ENCODE results near the gene UNC45B. TPM values are rescaled to one million over a fixed set of nuclear protein-coding genes. Genes with fewer than 3 reads are reported as not detected.

UNC45B gene
- polyA plus RNA-seq, 1 donor from 2014 or later: not detected

DNA sequence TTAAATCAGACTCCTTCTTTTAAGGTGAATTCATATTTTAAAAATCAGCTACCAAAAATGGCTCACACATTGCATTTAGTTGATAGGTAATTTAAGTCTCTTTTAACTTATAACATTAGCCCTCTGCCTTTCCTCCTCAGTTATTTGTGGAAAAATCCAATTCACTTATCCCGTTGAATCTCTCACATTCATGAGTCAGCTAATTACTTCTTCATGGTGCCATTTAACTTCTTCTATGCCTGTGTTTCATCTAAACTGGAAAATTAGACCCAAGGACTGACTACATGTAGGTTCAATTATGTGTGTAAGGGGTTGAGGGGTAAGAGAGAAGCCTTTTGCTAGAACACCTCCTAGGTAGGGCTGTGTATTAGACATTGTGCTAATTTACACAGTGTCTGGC is 76.8 kb downstream of the UNC45B start:
- Histone ChIP-seq H3K9me3 (ENCODE audit: low read length) (no peaks in the 10 kb centered on the region), H3K9me2 (ENCODE audit: insufficient read depth, low read length) (no peaks in the 10 kb centered on the region), H3K27ac (ENCODE audit: low read length) (no peak overlapping the region), H3K9ac (ENCODE audit: low read length) (no peak overlapping the region), H4K20me1 (ENCODE audit: insufficient read depth) (no peaks in the 10 kb centered on the region), H3K4me2 (ENCODE audit: low read length) (no peak overlapping the region), H3K27me3 (ENCODE audit: insufficient read depth, low read depth, low read length) (no peaks in the 10 kb centered on the region), H3K4me3 (ENCODE audit: low read length) (no peak overlapping the region), H2AFZ (ENCODE audit: low read depth, low read length) (no peak overlapping the region), H3F3A (ENCODE audit: insufficient read depth, low read length, poor library complexity, severe bottlenecking) (no peaks in the 10 kb centered on the region), H3K36me3 (ENCODE audit: insufficient read depth, low read length) (no peaks in the 10 kb centered on the region), H3K79me2 (replicated peaks; ENCODE audit: insufficient read depth, low read length) (no peaks in the 10 kb centered on the region)
- TF ChIP-seq RAD21 (conservative IDR thresholded peaks at IDR 0.05) (no peak), SMC3 (conservative IDR thresholded peaks at IDR 0.05; ENCODE audit: poor library complexity) (no peak), EP300 (conservative IDR thresholded peaks at IDR 0.05; ENCODE audit: poor library complexity, severe bottlenecking) (no peak), TAF1 (IDR thresholded peaks at IDR 0.05; ENCODE audit: low read depth) (no peak), REST (IDR thresholded peaks at IDR 0.05; ENCODE audit: borderline replicate concordance) (no peak), MXI1 (conservative IDR thresholded peaks at IDR 0.05; ENCODE audit: poor library complexity, severe bottlenecking) (no peak), EZH2 (IDR thresholded peaks at IDR 0.05; ENCODE audit: borderline replicate concordance, insufficient read depth, low read length, poor library complexity, severe bottlenecking) (no peak), POLR2AphosphoS5 (IDR thresholded peaks at IDR 0.05) (no peak)
- TF ChIP-seq, protein P1, sequence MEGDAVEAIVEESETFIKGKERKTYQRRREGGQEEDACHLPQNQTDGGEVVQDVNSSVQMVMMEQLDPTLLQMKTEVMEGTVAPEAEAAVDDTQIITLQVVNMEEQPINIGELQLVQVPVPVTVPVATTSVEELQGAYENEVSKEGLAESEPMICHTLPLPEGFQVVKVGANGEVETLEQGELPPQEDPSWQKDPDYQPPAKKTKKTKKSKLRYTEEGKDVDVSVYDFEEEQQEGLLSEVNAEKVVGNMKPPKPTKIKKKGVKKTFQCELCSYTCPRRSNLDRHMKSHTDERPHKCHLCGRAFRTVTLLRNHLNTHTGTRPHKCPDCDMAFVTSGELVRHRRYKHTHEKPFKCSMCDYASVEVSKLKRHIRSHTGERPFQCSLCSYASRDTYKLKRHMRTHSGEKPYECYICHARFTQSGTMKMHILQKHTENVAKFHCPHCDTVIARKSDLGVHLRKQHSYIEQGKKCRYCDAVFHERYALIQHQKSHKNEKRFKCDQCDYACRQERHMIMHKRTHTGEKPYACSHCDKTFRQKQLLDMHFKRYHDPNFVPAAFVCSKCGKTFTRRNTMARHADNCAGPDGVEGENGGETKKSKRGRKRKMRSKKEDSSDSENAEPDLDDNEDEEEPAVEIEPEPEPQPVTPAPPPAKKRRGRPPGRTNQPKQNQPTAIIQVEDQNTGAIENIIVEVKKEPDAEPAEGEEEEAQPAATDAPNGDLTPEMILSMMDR (IDR thresholded peaks at IDR 0.05; ENCODE audit: poor library complexity, severe bottlenecking): no peak

DNA sequence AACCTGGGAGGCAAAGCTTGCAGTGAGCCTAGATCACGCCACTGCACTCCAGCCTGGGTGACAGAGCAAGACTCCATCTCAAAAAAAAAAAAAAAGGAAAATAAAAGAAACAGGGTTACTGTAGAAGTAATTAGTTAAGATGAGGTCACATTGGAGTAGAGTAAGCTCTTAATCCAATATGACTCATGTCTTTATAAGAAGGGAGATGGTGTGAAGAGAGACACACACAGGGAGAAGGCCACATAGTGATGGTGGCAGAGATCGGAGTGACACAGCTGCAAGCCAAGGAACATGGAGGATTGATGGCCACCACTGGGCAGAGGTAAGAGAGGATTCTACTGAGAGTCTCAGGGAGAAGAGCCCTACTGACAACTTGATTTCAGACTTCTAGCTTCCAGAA is 79.9 kb downstream of the UNC45B start:
- Histone ChIP-seq H3K27me3 (ENCODE audit: insufficient read depth, low read depth, low read length) (no peaks in the 10 kb centered on the region), H3K36me3 (ENCODE audit: insufficient read depth, low read length) (no peaks in the 10 kb centered on the region), H3F3A (ENCODE audit: insufficient read depth, low read length, poor library complexity, severe bottlenecking) (no peaks in the 10 kb centered on the region), H4K20me1 (ENCODE audit: insufficient read depth) (no peaks in the 10 kb centered on the region), H3K9me2 (ENCODE audit: insufficient read depth, low read length) (no peaks in the 10 kb centered on the region), H2AFZ (ENCODE audit: low read depth, low read length) (no peak overlapping the region), H3K9me3 (ENCODE audit: low read length) (no peaks in the 10 kb centered on the region), H3K9ac (ENCODE audit: low read length) (no peak overlapping the region), H3K27ac (ENCODE audit: low read length) (no peak overlapping the region), H3K4me3 (ENCODE audit: low read length) (no peak overlapping the region), H3K4me2 (ENCODE audit: low read length) (no peak overlapping the region), H3K79me2 (replicated peaks; ENCODE audit: insufficient read depth, low read length) (no peaks in the 10 kb centered on the region)
- TF ChIP-seq EP300 (conservative IDR thresholded peaks at IDR 0.05; ENCODE audit: poor library complexity, severe bottlenecking) (no peak), SMC3 (conservative IDR thresholded peaks at IDR 0.05; ENCODE audit: poor library complexity) (no peak), REST (IDR thresholded peaks at IDR 0.05; ENCODE audit: borderline replicate concordance) (no peak), RAD21 (conservative IDR thresholded peaks at IDR 0.05) (no peak), MXI1 (conservative IDR thresholded peaks at IDR 0.05; ENCODE audit: poor library complexity, severe bottlenecking) (no peak), EZH2 (IDR thresholded peaks at IDR 0.05; ENCODE audit: borderline replicate concordance, insufficient read depth, low read length, poor library complexity, severe bottlenecking) (no peak), POLR2AphosphoS5 (IDR thresholded peaks at IDR 0.05) (no peak), TAF1 (IDR thresholded peaks at IDR 0.05; ENCODE audit: low read depth) (no peak)
- TF ChIP-seq, protein P1 (IDR thresholded peaks at IDR 0.05; ENCODE audit: poor library complexity, severe bottlenecking): no peak
